ENCODE measurements around the gene RFT1.

DNA sequence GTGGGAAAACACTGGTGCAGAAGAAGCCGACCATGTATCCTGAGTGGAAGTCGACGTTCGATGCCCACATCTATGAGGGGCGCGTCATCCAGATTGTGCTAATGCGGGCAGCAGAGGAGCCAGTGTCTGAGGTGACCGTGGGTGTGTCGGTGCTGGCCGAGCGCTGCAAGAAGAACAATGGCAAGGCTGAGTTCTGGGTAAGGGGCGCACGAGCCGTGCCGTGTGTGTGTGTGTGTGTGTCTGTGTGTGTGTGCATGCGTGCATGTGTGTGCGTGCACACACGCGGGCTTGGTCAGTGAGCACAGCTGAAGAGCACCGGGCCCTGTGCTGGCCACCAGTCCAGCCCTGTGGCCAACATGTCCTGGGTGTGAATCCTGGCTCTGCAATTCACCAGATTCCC lies 49.3 kb upstream of the RFT1 start:
- TF ChIP-seq, protein P1, sequence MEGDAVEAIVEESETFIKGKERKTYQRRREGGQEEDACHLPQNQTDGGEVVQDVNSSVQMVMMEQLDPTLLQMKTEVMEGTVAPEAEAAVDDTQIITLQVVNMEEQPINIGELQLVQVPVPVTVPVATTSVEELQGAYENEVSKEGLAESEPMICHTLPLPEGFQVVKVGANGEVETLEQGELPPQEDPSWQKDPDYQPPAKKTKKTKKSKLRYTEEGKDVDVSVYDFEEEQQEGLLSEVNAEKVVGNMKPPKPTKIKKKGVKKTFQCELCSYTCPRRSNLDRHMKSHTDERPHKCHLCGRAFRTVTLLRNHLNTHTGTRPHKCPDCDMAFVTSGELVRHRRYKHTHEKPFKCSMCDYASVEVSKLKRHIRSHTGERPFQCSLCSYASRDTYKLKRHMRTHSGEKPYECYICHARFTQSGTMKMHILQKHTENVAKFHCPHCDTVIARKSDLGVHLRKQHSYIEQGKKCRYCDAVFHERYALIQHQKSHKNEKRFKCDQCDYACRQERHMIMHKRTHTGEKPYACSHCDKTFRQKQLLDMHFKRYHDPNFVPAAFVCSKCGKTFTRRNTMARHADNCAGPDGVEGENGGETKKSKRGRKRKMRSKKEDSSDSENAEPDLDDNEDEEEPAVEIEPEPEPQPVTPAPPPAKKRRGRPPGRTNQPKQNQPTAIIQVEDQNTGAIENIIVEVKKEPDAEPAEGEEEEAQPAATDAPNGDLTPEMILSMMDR (IDR thresholded peaks at IDR 0.05) = no peak
- no peak for TF ChIP-seq POLR2A (IDR thresholded peaks at IDR 0.05)
